ENCODE data around the gene CCK. TPM values are rescaled to one million over a fixed set of nuclear protein-coding genes. Genes with fewer than 3 reads are reported as not detected.

CCK gene
- polyA plus RNA-seq, 1 donor from 2014 or later = not detected

DNA sequence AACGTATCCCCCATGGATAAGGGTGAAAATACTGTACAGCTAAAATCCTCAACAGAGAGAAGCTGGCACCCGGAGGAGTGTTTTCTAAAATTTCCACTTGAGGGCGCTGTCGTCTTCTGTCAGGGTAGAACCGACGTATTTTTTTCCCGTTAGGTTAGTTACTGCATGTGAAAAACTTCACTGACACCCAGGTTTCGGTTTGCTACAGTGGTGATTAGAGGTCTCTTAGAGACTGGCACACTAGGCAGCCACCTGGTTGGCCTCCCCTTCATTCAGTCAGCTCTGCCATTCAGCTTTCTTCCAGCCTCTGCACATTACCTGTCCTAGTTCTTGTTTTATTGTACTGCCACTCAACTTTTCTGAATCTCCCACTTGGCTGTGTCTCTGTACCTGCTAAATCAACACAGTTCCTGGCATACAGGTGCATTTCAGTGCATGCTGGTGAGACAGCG is 18.4 kb downstream of the CCK start:
- H3K9me3 ChIP-seq (ENCODE audit: low read length) = no peaks in the 10 kb centered on the region
- H3K27ac ChIP-seq (ENCODE audit: low read length) = no peak overlapping the region
- H3K9me2 ChIP-seq (ENCODE audit: insufficient read depth, low read length) = no peaks in the 10 kb centered on the region
- H2AFZ ChIP-seq (ENCODE audit: low read depth, low read length) = no peak overlapping the region
- no peak overlapping the region for H3K4me3 ChIP-seq (ENCODE audit: low read length)
- H3K27me3 ChIP-seq (ENCODE audit: insufficient read depth, low read depth, low read length) = no peaks in the 10 kb centered on the region
- no peak overlapping the region for H3K9ac ChIP-seq (ENCODE audit: low read length)
- no peak overlapping the region for H3K4me2 ChIP-seq (ENCODE audit: low read length)
- H4K20me1 ChIP-seq (ENCODE audit: insufficient read depth) = no peaks in the 10 kb centered on the region
- TF ChIP-seq RAD21 (conservative IDR thresholded peaks at IDR 0.05) = peak; percentile 89
- TF ChIP-seq CTCF (IDR thresholded peaks at IDR 0.05; ENCODE audit: poor library complexity, severe bottlenecking) = peak; percentile 87
- peak; percentile 91 for TF ChIP-seq SMC3 (conservative IDR thresholded peaks at IDR 0.05; ENCODE audit: poor library complexity)
- TF ChIP-seq POLR2AphosphoS5 (IDR thresholded peaks at IDR 0.05) = no peak
- H3K36me3 ChIP-seq (ENCODE audit: insufficient read depth, low read length) = no peaks in the 10 kb centered on the region
- no peaks in the 10 kb centered on the region for H3K79me2 ChIP-seq (replicated peaks; ENCODE audit: insufficient read depth, low read length)
- no peaks in the 10 kb centered on the region for H3F3A ChIP-seq (ENCODE audit: insufficient read depth, low read length, poor library complexity, severe bottlenecking)

GRCh38 chr3:42246091-42246490 is 19.9 kb downstream of the CCK start:
- no peak overlapping the region for H2AFZ ChIP-seq (ENCODE audit: low read depth, low read length)
- TF ChIP-seq EP300 (conservative IDR thresholded peaks at IDR 0.05; ENCODE audit: poor library complexity, severe bottlenecking) (no peak), EZH2 (IDR thresholded peaks at IDR 0.05; ENCODE audit: borderline replicate concordance, insufficient read depth, low read length, poor library complexity, severe bottlenecking) (no peak), REST (IDR thresholded peaks at IDR 0.05; ENCODE audit: borderline replicate concordance) (no peak), CTCF (IDR thresholded peaks at IDR 0.05; ENCODE audit: poor library complexity, severe bottlenecking) (no peak), RAD21 (conservative IDR thresholded peaks at IDR 0.05) (no peak), POLR2AphosphoS5 (IDR thresholded peaks at IDR 0.05) (no peak), SMC3 (conservative IDR thresholded peaks at IDR 0.05; ENCODE audit: poor library complexity) (no peak), TAF1 (IDR thresholded peaks at IDR 0.05; ENCODE audit: low read depth) (no peak), MXI1 (conservative IDR thresholded peaks at IDR 0.05; ENCODE audit: poor library complexity, severe bottlenecking) (no peak)

More at GRCh38 chr3:42246091-42246490, 19.9 kb downstream of the CCK start:
- no peaks in the 10 kb centered on the region for H3K9me2 ChIP-seq (ENCODE audit: insufficient read depth, low read length)
- no peak overlapping the region for H3K4me2 ChIP-seq (ENCODE audit: low read length)
- H3K9ac ChIP-seq (ENCODE audit: low read length) = no peak overlapping the region
- H3K27me3 ChIP-seq (ENCODE audit: insufficient read depth, low read depth, low read length) = no peaks in the 10 kb centered on the region
- no peaks in the 10 kb centered on the region for H4K20me1 ChIP-seq (ENCODE audit: insufficient read depth)
- no peaks in the 10 kb centered on the region for H3F3A ChIP-seq (ENCODE audit: insufficient read depth, low read length, poor library complexity, severe bottlenecking)
- H3K27ac ChIP-seq (ENCODE audit: low read length) = no peak overlapping the region
- H3K36me3 ChIP-seq (ENCODE audit: insufficient read depth, low read length) = no peaks in the 10 kb centered on the region
- no peaks in the 10 kb centered on the region for H3K79me2 ChIP-seq (replicated peaks; ENCODE audit: insufficient read depth, low read length)
- no peak overlapping the region for H3K4me3 ChIP-seq (ENCODE audit: low read length)
- H3K9me3 ChIP-seq (ENCODE audit: low read length) = no peaks in the 10 kb centered on the region
